Stimulated activated naive CD8-positive, alpha-beta T cell treated with anti-CD3 and anti-CD28 coated beads, Interleukin-15, amount 100 ng/mL, for 72 hours (primary cell): ENCODE measurements around the gene MAP1B.

ENCODE experiments used
- ATAC-seq: fragments of 150-1000 bp; cut with Tn5 transposase; 2 replicates; pipeline ENCODE4 v1.10.0; 2021; ENCODE audit warnings: mild to moderate bottlenecking, moderate library complexity
- DNase-seq, 2 donors: peaks; one replicate each; pipeline ENCODE4 v3.0.0; 2021 to 2022
- H3K27ac Mint-ChIP-seq, 2 donors: one replicate each; pipeline ENCODE4 v1.8.0; 2022; ENCODE audit warnings: mild to moderate bottlenecking in 2 of 2, mixed read lengths in 2 of 2, moderate library complexity in 2 of 2
- H3K27me3 Mint-ChIP-seq: one replicate; pipeline ENCODE4 v1.8.0; 2022; ENCODE audit warnings: mixed read lengths
- H3K4me1 Mint-ChIP-seq: one replicate; pipeline ENCODE4 v1.8.0; 2022; ENCODE audit warnings: mild to moderate bottlenecking, mixed read lengths
- H3K4me3 Mint-ChIP-seq, 2 donors: one replicate each; pipeline ENCODE4 v1.8.0; 2022; ENCODE audit warnings: mild to moderate bottlenecking in 2 of 2, mixed read lengths in 2 of 2, moderate library complexity in 1 of 2
- H3K9me3 Mint-ChIP-seq, 2 donors: one replicate each; pipeline ENCODE4 v1.8.0; 2022; ENCODE audit warnings: mixed read lengths in 2 of 2

The MAP1B gene

GRCh38 chr5:72244862-72245371 is 137.6 kb downstream of the MAP1B start:
- H3K27me3 Mint-ChIP-seq: no peaks in the 10 kb centered on the region
- DNase-seq (no peak), ATAC-seq (peak; percentile 54)
- H3K27ac Mint-ChIP-seq: no peak overlapping the region
- H3K9me3 Mint-ChIP-seq: no peaks in the 10 kb centered on the region
- peaks cover 35% of the 10 kb centered on the region for H3K4me1 Mint-ChIP-seq
- no peak overlapping the region for H3K4me3 Mint-ChIP-seq

- Mint-ChIP-seq H3K9me3 (no peaks in the 10 kb centered on the region), H3K4me3 (no peak overlapping the region), H3K4me1 (peaks cover 35% of the 10 kb centered on the region), H3K27ac (no peak overlapping the region), H3K27me3 (no peaks in the 10 kb centered on the region)
- no peak for ATAC-seq
- no peak for DNase-seq
Measured at GRCh38 chr5:72245546-72245945, 138.3 kb downstream of the MAP1B start.

GRCh38 chr5:72245951-72246532 is 138.8 kb downstream of the MAP1B start:
- DNase-seq (no peak), ATAC-seq (peak; percentile 74)
- Mint-ChIP-seq H3K4me1 (peaks cover 35% of the 10 kb centered on the region), H3K4me3 (no peak overlapping the region), H3K27ac (no peak overlapping the region), H3K9me3 (no peaks in the 10 kb centered on the region), H3K27me3 (no peaks in the 10 kb centered on the region)

GRCh38 chr5:72246954-72247442 is 139.7 kb downstream of the MAP1B start:
- H3K4me1 Mint-ChIP-seq: peaks cover 35% of the 10 kb centered on the region
- H3K27ac Mint-ChIP-seq: no peak overlapping the region
- no peak for ATAC-seq

GRCh38 chr5:72248410-72248981 is 141.2 kb downstream of the MAP1B start:
- DNase-seq: no peak
- Mint-ChIP-seq H3K27me3 (no peaks in the 10 kb centered on the region), H3K9me3 (no peaks in the 10 kb centered on the region), H3K4me1 (peaks cover 29% of the 10 kb centered on the region), H3K4me3 (no peak overlapping the region), H3K27ac (no peak overlapping the region)
- no peak for ATAC-seq

More at GRCh38 chr5:72246954-72247442, 139.7 kb downstream of the MAP1B start:
- H3K4me3 Mint-ChIP-seq: no peak overlapping the region
- DNase-seq: no peak
- H3K27me3 Mint-ChIP-seq: no peaks in the 10 kb centered on the region
- no peaks in the 10 kb centered on the region for H3K9me3 Mint-ChIP-seq

GRCh38 chr5:72251386-72251785 is 144.1 kb downstream of the MAP1B start:
- no peak for ATAC-seq
- Mint-ChIP-seq H3K4me3 (no peak overlapping the region), H3K9me3 (no peaks in the 10 kb centered on the region), H3K27ac (peak overlapping the region in 1 of 2 donors; percentile 28), H3K27me3 (no peaks in the 10 kb centered on the region), H3K4me1 (peaks cover 10% of the 10 kb centered on the region)
- DNase-seq: no peak

- no peak overlapping the region for H3K4me3 Mint-ChIP-seq
- no peaks in the 10 kb centered on the region for H3K9me3 Mint-ChIP-seq
- ATAC-seq: no peak
- H3K4me1 Mint-ChIP-seq: peaks cover 4% of the 10 kb centered on the region
- no peak for DNase-seq
- no peaks in the 10 kb centered on the region for H3K27me3 Mint-ChIP-seq
- no peak overlapping the region for H3K27ac Mint-ChIP-seq
Measured at GRCh38 chr5:72252008-72252407, 144.7 kb downstream of the MAP1B start.

GRCh38 chr5:72252574-72253155 is 145.4 kb downstream of the MAP1B start:
- no peak overlapping the region for H3K4me3 Mint-ChIP-seq
- peaks cover 5% of the 10 kb centered on the region for H3K4me1 Mint-ChIP-seq
- no peak for DNase-seq
- no peak for ATAC-seq
- H3K27ac Mint-ChIP-seq: no peak overlapping the region
- no peaks in the 10 kb centered on the region for H3K9me3 Mint-ChIP-seq
- no peaks in the 10 kb centered on the region for H3K27me3 Mint-ChIP-seq

- no peak overlapping the region for H3K4me3 Mint-ChIP-seq
- no peaks in the 10 kb centered on the region for H3K27me3 Mint-ChIP-seq
- no peaks in the 10 kb centered on the region for H3K9me3 Mint-ChIP-seq
- no peak overlapping the region for H3K27ac Mint-ChIP-seq
- ATAC-seq: no peak
- no peak for DNase-seq
- H3K4me1 Mint-ChIP-seq: peaks cover 6% of the 10 kb centered on the region
Measured at GRCh38 chr5:72255237-72255636, 148.0 kb downstream of the MAP1B start.

- Mint-ChIP-seq H3K27ac (no peak overlapping the region), H3K4me3 (no peak overlapping the region), H3K9me3 (no peaks in the 10 kb centered on the region), H3K27me3 (no peaks in the 10 kb centered on the region), H3K4me1 (peaks cover 6% of the 10 kb centered on the region)
- no peak for ATAC-seq
- DNase-seq: no peak
Measured at GRCh38 chr5:72255670-72256069, 148.4 kb downstream of the MAP1B start.

GRCh38 chr5:72256536-72256935 is 149.3 kb downstream of the MAP1B start:
- no peaks in the 10 kb centered on the region for H3K27me3 Mint-ChIP-seq
- H3K4me1 Mint-ChIP-seq: peaks cover 6% of the 10 kb centered on the region
- H3K9me3 Mint-ChIP-seq: no peaks in the 10 kb centered on the region
- no peak for ATAC-seq
- no peak overlapping the region for H3K27ac Mint-ChIP-seq
- H3K4me3 Mint-ChIP-seq: no peak overlapping the region
- DNase-seq: no peak
